ENCODE results near the gene ZNF398.
"Not testable (repeated sequence)": the region's sequence is repeated elsewhere in the genome, so short reads cannot be mapped to it uniquely, and the experiment has no call there.

The ZNF398 gene
- long read RNA-seq, donor 1, partial matches to known transcripts = 0 of 4 reads
- long read RNA-seq, donor 1, other reads (novel, unspliced or antisense) = 0 of 4 reads
- long read RNA-seq, donor 2, partial matches to known transcripts = 0 of 2 reads
- long read RNA-seq, donor 2, other reads (novel, unspliced or antisense) = 0 of 2 reads
- long read RNA-seq, donor 3, partial matches to known transcripts = 0 of 1 reads
- long read RNA-seq, donor 3, other reads (novel, unspliced or antisense) = 0 of 1 reads
- long read RNA-seq, donor 4, partial matches to known transcripts = 0 of 4 reads
- long read RNA-seq, donor 4, other reads (novel, unspliced or antisense) = 0 of 4 reads
- long read RNA-seq, donor 5, transcript ZNF398-202 (6 exons, 2,860 nt) = major isoform, 6 of 6 reads
- long read RNA-seq, donor 5, partial matches to known transcripts = 0 of 6 reads
- long read RNA-seq, donor 5, other reads (novel, unspliced or antisense) = 0 of 6 reads
- long read RNA-seq, donor 6, full-length matches to known transcripts = 3 of 3 reads
- long read RNA-seq, donor 6, partial matches to known transcripts = 0 of 3 reads
- long read RNA-seq, donor 6, other reads (novel, unspliced or antisense) = 0 of 3 reads
- long read RNA-seq, donor 7, full-length matches to known transcripts = 9 of 18 reads
- long read RNA-seq, donor 7, partial matches to known transcripts = 9 of 18 reads
- long read RNA-seq, donor 7, other reads (novel, unspliced or antisense) = 0 of 18 reads
- long read RNA-seq, donor 8, full-length matches to known transcripts = 5 of 5 reads
- long read RNA-seq, donor 8, partial matches to known transcripts = 0 of 5 reads
- long read RNA-seq, donor 8, other reads (novel, unspliced or antisense) = 0 of 5 reads

GRCh38 chr7:149147072-149147751, at the start of gene ZNF398:
Gene ZNF398 (plus strand): TSS chr7:149147453. CDS start chr7:149147743, 290 bp downstream.
- DNase-seq = peak; percentile 98

- no peak for DNase-seq
These were observed 48.2 kb upstream of the ZNF398 start for GRCh38 chr7:149099058-149099457.

GRCh38 chr7:149100821-149101220, 46.4 kb upstream of the ZNF398 start:
- DNase-seq = no peak

GRCh38 chr7:149102666-149103065, 44.6 kb upstream of the ZNF398 start:
- DNase-seq = no peak

GRCh38 chr7:149103424-149103823, 43.8 kb upstream of the ZNF398 start:
- DNase-seq = no peak

GRCh38 chr7:149104214-149104613, 43.0 kb upstream of the ZNF398 start:
- no peak for DNase-seq

GRCh38 chr7:149104749-149105148, 42.5 kb upstream of the ZNF398 start:
- DNase-seq = no peak

GRCh38 chr7:149109969-149110368, 37.3 kb upstream of the ZNF398 start:
- no peak for DNase-seq

GRCh38 chr7:149125189-149125862, 21.9 kb upstream of the ZNF398 start:
- DNase-seq = no peak

- DNase-seq = peak; percentile 97
These were observed 21.2 kb upstream of the ZNF398 start, which contains the start of gene ZNF425 for GRCh38 chr7:149125863-149126661. Gene ZNF425 (minus strand): TSS chr7:149126324. CDS start chr7:149126213, 111 bp downstream.

- DNase-seq = peak; percentile 92
These were observed 20.5 kb upstream of the ZNF398 start for GRCh38 chr7:149126662-149127266.

- no peak for DNase-seq
These were observed 16.6 kb upstream of the ZNF398 start for GRCh38 chr7:149130572-149131198.

GRCh38 chr7:149133028-149133710, 14.1 kb upstream of the ZNF398 start:
- DNase-seq = no peak

- no peak for DNase-seq
These were observed 11.1 kb upstream of the ZNF398 start for GRCh38 chr7:149136118-149136517.

GRCh38 chr7:149140831-149141230, 6.4 kb upstream of the ZNF398 start:
- no peak for DNase-seq

GRCh38 chr7:149141893-149142292, 5.4 kb upstream of the ZNF398 start:
- no peak for DNase-seq

- DNase-seq = not testable (repeated sequence)
These were observed 2.8 kb upstream of the ZNF398 start for GRCh38 chr7:149144436-149144922.

- DNase-seq = no peak
These were observed 2.0 kb upstream of the ZNF398 start for GRCh38 chr7:149145031-149145845.

Measured in right kidney (tissue), 9 donors.